Measurements from ENCODE around the gene SIL1. TPM values are rescaled to one million over a fixed set of nuclear protein-coding genes. Genes with fewer than 3 reads are reported as not detected.

Gene SIL1
- total RNA-seq, 1 experiment from 2014 or later = 46.5 TPM

DNA sequence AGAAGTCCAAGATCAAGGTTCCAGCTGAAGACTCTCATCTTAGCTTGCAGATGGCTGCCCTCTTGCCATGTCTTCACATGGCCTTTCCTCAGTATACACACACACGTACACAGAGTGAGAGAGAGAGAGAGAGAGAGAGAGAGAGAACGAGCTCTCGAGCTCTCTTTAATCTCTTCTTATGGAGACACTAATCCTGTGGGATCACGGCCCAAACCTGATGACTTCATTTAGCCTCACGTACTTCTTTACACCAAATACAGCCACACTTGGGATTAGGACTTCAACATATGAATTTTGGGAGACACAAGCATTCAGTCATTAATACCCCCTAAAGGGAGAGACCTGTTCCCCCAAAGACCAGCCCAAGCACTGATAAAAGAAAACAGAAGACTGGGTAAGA, 42.8 kb downstream of the SIL1 start:
- H3F3A ChIP-seq (ENCODE audit: insufficient read depth, low read depth) = peaks cover 10% of the 10 kb centered on the region; the same call in 1 of the 2 replicates
- DNase-seq = no peak
- POLR2A ChIA-PET (ENCODE audit: unreplicated experiment) = no interaction called here
- H3K4me2 ChIP-seq = no peak overlapping the region
- peaks cover 20% of the 10 kb centered on the region for H3K4me1 ChIP-seq (replicated peaks; ENCODE audit: insufficient read depth)
- H3K9me2 ChIP-seq (ENCODE audit: insufficient read depth) = no peaks in the 10 kb centered on the region
- intact Hi-C loops (cut with micrococcal nuclease; ENCODE audit: unreplicated experiment) = no loop called here
- peaks cover 2% of the 10 kb centered on the region; the same call in 1 of the 2 replicates for H4K20me1 ChIP-seq (ENCODE audit: insufficient read depth)
- no TSS peak for BruUV-seq (replicated peaks)
- H3K27me3 ChIP-seq (ENCODE audit: insufficient read depth, low read depth) = no peaks in the 10 kb centered on the region
- H3K27ac ChIP-seq = no peak overlapping the region
- no peaks in the 10 kb centered on the region; the same call in 1 of the 2 replicates for H3K9me3 ChIP-seq (ENCODE audit: insufficient read depth, low read depth)
- TF ChIP-seq, protein P1, sequence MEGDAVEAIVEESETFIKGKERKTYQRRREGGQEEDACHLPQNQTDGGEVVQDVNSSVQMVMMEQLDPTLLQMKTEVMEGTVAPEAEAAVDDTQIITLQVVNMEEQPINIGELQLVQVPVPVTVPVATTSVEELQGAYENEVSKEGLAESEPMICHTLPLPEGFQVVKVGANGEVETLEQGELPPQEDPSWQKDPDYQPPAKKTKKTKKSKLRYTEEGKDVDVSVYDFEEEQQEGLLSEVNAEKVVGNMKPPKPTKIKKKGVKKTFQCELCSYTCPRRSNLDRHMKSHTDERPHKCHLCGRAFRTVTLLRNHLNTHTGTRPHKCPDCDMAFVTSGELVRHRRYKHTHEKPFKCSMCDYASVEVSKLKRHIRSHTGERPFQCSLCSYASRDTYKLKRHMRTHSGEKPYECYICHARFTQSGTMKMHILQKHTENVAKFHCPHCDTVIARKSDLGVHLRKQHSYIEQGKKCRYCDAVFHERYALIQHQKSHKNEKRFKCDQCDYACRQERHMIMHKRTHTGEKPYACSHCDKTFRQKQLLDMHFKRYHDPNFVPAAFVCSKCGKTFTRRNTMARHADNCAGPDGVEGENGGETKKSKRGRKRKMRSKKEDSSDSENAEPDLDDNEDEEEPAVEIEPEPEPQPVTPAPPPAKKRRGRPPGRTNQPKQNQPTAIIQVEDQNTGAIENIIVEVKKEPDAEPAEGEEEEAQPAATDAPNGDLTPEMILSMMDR (conservative IDR thresholded peaks at IDR 0.05) = no peak
- TF ChIP-seq EZH2 (IDR thresholded peaks at IDR 0.05; ENCODE audit: low read depth) = no peak
- CTCF ChIA-PET = interaction anchor here (0.6 kb wide), 1 partner anchor 392 kb away, joined by 3 read pairs; no protein-coding TSS in a partner anchor
- no peak overlapping the region for H3K4me3 ChIP-seq
- H2AFZ ChIP-seq = no peak overlapping the region
- no peaks in the 10 kb centered on the region for H3K36me3 ChIP-seq (ENCODE audit: low read depth)
- no peaks in the 10 kb centered on the region for H3K79me2 ChIP-seq (ENCODE audit: low read depth)

DNA sequence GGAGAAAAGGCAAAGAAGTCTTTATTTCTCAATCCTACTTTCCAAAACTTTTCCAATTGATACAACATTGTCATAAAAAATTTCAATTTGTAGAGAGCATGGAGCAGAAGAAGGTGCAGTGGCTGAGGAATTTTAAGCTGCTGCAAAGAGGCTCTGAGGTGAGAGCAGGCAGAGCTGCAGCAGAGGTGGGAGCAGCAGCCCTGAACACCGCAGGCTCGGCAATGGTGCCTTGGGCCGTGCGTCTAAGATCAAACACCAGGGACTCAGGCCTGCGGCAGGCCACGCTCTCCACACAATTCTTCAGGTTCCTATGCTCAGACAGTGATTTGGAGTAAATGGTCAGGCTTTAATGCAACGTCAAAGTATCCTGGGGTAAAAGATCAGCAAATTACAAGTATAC, 46.3 kb downstream of the SIL1 start:
- no peaks in the 10 kb centered on the region for H3K9me2 ChIP-seq (ENCODE audit: insufficient read depth)
- peaks cover 30% of the 10 kb centered on the region for H3K4me1 ChIP-seq (replicated peaks; ENCODE audit: insufficient read depth)
- POLR2A ChIA-PET (ENCODE audit: unreplicated experiment) = no interaction called here
- CTCF ChIA-PET = no interaction called here
- H2AFZ ChIP-seq = no peak overlapping the region
- H3K36me3 ChIP-seq (ENCODE audit: low read depth) = no peaks in the 10 kb centered on the region
- BruUV-seq (replicated peaks) = no TSS peak
- no peak for DNase-seq
- H3F3A ChIP-seq (ENCODE audit: insufficient read depth, low read depth) = peaks cover 9% of the 10 kb centered on the region; the same call in 1 of the 2 replicates
- TF ChIP-seq, protein P1 (conservative IDR thresholded peaks at IDR 0.05) = no peak
- H3K79me2 ChIP-seq (ENCODE audit: low read depth) = no peaks in the 10 kb centered on the region
- intact Hi-C loops (cut with micrococcal nuclease; ENCODE audit: unreplicated experiment) = no loop called here
- no peak overlapping the region for H3K4me2 ChIP-seq
- H3K27ac ChIP-seq = no peak overlapping the region
- no peaks in the 10 kb centered on the region; the same call in 1 of the 2 replicates for H3K9me3 ChIP-seq (ENCODE audit: insufficient read depth, low read depth)
- H4K20me1 ChIP-seq (ENCODE audit: insufficient read depth) = no peaks in the 10 kb centered on the region
- no peaks in the 10 kb centered on the region for H3K27me3 ChIP-seq (ENCODE audit: insufficient read depth, low read depth)
- H3K4me3 ChIP-seq = no peak overlapping the region

DNA sequence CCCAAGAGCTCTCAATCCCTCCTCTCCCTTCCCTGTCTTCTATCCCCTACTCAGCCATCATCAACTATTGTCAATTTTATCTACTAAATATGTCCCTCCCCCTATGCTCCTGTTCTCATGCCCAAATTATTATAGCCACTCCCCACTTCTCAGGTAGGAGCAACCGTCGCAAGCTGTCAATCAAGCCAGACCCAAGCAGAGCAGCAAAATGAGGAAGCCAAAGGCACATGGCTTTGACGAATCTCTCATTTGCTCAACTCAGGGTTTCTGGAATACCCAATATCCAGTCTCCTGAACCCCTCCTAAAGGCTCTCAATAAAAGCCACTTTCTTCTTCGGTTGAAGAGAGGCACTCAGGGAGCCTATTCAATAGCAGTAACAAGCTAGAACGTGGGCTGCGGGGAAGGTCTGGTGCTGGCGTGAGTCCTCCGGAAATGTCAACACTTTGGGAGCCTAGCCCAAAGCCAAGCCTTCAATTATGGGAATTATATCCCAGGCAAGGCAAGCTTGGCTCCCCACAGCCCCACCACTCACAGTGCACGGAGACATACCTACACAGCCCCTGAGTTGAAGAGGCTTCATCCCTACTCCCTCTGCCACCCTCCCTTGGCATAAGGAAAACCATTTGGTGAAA, 47.7 kb downstream of the SIL1 start:
- no peak overlapping the region for H3K27ac ChIP-seq
- intact Hi-C loops (cut with micrococcal nuclease; ENCODE audit: unreplicated experiment) = no loop called here
- TF ChIP-seq, protein P1 (conservative IDR thresholded peaks at IDR 0.05) = no peak
- TF ChIP-seq EZH2 (IDR thresholded peaks at IDR 0.05; ENCODE audit: low read depth) = no peak
- no peaks in the 10 kb centered on the region for H3K27me3 ChIP-seq (ENCODE audit: insufficient read depth, low read depth)
- no peak for DNase-seq
- H3F3A ChIP-seq (ENCODE audit: insufficient read depth, low read depth) = peaks cover 9% of the 10 kb centered on the region; the same call in 1 of the 2 replicates
- no peaks in the 10 kb centered on the region for H3K9me2 ChIP-seq (ENCODE audit: insufficient read depth)
- BruUV-seq (replicated peaks) = no TSS peak
- H3K79me2 ChIP-seq (ENCODE audit: low read depth) = no peaks in the 10 kb centered on the region
- peaks cover 29% of the 10 kb centered on the region for H3K4me1 ChIP-seq (replicated peaks; ENCODE audit: insufficient read depth)
- ChIA-PET CTCF (no interaction called here), POLR2A (ENCODE audit: unreplicated experiment) (interaction anchor here (0.5 kb wide), 1 partner anchor 48 kb away, joined by 4 read pairs; the partner anchor contains the start of gene SIL1)
- no peak overlapping the region for H2AFZ ChIP-seq
- H3K4me2 ChIP-seq = no peak overlapping the region
- H3K4me3 ChIP-seq = no peak overlapping the region
- H3K9me3 ChIP-seq (ENCODE audit: insufficient read depth, low read depth) = no peaks in the 10 kb centered on the region
- no peaks in the 10 kb centered on the region for H3K36me3 ChIP-seq (ENCODE audit: low read depth)
- H4K20me1 ChIP-seq (ENCODE audit: insufficient read depth) = no peaks in the 10 kb centered on the region
